ENCODE results near the gene EPB41L2.

The EPB41L2 gene

GRCh38 chr6:130937942-130938604, 125.0 kb downstream of the EPB41L2 start:
- Histone ChIP-seq H3K4me1 (ENCODE audit: control insufficient read depth, insufficient read depth, low read length, poor library complexity, severe bottlenecking) (no peaks in the 10 kb centered on the region), H3K9me3 (ENCODE audit: control insufficient read depth, low read length) (no peaks in the 10 kb centered on the region), H3K36me3 (ENCODE audit: control insufficient read depth, insufficient read depth, low read length) (no peaks in the 10 kb centered on the region), H3K27me3 (replicated peaks; ENCODE audit: control insufficient read depth, insufficient read depth, low read length, poor library complexity, severe bottlenecking) (no peaks in the 10 kb centered on the region), H3K4me3 (ENCODE audit: insufficient read depth, low read depth, low read length, poor library complexity, severe bottlenecking) (no peak overlapping the region), H3K27ac (ENCODE audit: insufficient read depth, low read length, poor library complexity, severe bottlenecking) (no peak overlapping the region)
- no peak for DNase-seq

- Histone ChIP-seq H3K4me3 (ENCODE audit: insufficient read depth, low read depth, low read length, poor library complexity, severe bottlenecking) (no peak overlapping the region), H3K36me3 (ENCODE audit: control insufficient read depth, insufficient read depth, low read length) (no peaks in the 10 kb centered on the region), H3K27ac (ENCODE audit: insufficient read depth, low read length, poor library complexity, severe bottlenecking) (no peak overlapping the region), H3K27me3 (replicated peaks; ENCODE audit: control insufficient read depth, insufficient read depth, low read length, poor library complexity, severe bottlenecking) (no peaks in the 10 kb centered on the region), H3K9me3 (ENCODE audit: control insufficient read depth, low read length) (no peaks in the 10 kb centered on the region), H3K4me1 (ENCODE audit: control insufficient read depth, insufficient read depth, low read length, poor library complexity, severe bottlenecking) (no peaks in the 10 kb centered on the region)
- DNase-seq, result no peak
Measured at GRCh38 chr6:130936933-130937332, 126.1 kb downstream of the EPB41L2 start.

DNA sequence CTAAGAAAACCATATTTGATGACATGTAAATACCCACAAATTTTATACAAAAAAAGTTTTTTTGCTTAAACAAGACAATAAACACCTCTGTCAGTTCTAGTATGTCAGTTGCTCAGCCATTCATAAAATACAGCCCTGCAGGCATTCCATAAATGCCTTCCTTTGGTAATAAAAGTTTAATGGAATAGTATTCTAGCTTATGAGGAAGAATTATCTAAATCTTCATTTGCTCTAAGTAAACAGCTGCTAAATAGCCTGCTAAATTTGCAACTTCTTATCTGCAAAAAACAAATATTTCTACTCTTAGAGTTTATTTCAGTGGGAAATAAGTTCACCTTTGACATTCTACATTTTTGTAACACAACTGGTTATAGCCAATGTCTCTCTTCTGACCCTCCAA, 127.1 kb downstream of the EPB41L2 start:
- Histone ChIP-seq H3K9me3 (ENCODE audit: control insufficient read depth, low read length) (no peaks in the 10 kb centered on the region), H3K4me1 (ENCODE audit: control insufficient read depth, insufficient read depth, low read length, poor library complexity, severe bottlenecking) (no peaks in the 10 kb centered on the region), H3K4me3 (ENCODE audit: insufficient read depth, low read depth, low read length, poor library complexity, severe bottlenecking) (no peak overlapping the region), H3K27ac (ENCODE audit: insufficient read depth, low read length, poor library complexity, severe bottlenecking) (no peak overlapping the region), H3K36me3 (ENCODE audit: control insufficient read depth, insufficient read depth, low read length) (no peaks in the 10 kb centered on the region), H3K27me3 (replicated peaks; ENCODE audit: control insufficient read depth, insufficient read depth, low read length, poor library complexity, severe bottlenecking) (no peaks in the 10 kb centered on the region)
- DNase-seq, result no peak

- Histone ChIP-seq H3K27ac (ENCODE audit: insufficient read depth, low read length, poor library complexity, severe bottlenecking) (no peak overlapping the region), H3K4me1 (ENCODE audit: control insufficient read depth, insufficient read depth, low read length, poor library complexity, severe bottlenecking) (no peaks in the 10 kb centered on the region), H3K4me3 (ENCODE audit: insufficient read depth, low read depth, low read length, poor library complexity, severe bottlenecking) (no peak overlapping the region), H3K9me3 (ENCODE audit: control insufficient read depth, low read length) (no peaks in the 10 kb centered on the region), H3K27me3 (replicated peaks; ENCODE audit: control insufficient read depth, insufficient read depth, low read length, poor library complexity, severe bottlenecking) (no peaks in the 10 kb centered on the region), H3K36me3 (ENCODE audit: control insufficient read depth, insufficient read depth, low read length) (no peaks in the 10 kb centered on the region)
- DNase-seq, result no peak
Measured at GRCh38 chr6:130934848-130935585, 128.0 kb downstream of the EPB41L2 start.

- no peak for DNase-seq
- H3K9me3 ChIP-seq (ENCODE audit: control insufficient read depth, low read length), result no peaks in the 10 kb centered on the region
- H3K27ac ChIP-seq (ENCODE audit: insufficient read depth, low read length, poor library complexity, severe bottlenecking), result no peak overlapping the region
- H3K4me1 ChIP-seq (ENCODE audit: control insufficient read depth, insufficient read depth, low read length, poor library complexity, severe bottlenecking), result no peaks in the 10 kb centered on the region
- no peak overlapping the region for H3K4me3 ChIP-seq (ENCODE audit: insufficient read depth, low read depth, low read length, poor library complexity, severe bottlenecking)
- H3K27me3 ChIP-seq (replicated peaks; ENCODE audit: control insufficient read depth, insufficient read depth, low read length, poor library complexity, severe bottlenecking), result no peaks in the 10 kb centered on the region
- no peaks in the 10 kb centered on the region for H3K36me3 ChIP-seq (ENCODE audit: control insufficient read depth, insufficient read depth, low read length)
Measured at GRCh38 chr6:130933712-130934200, 129.3 kb downstream of the EPB41L2 start.

- Histone ChIP-seq H3K4me3 (ENCODE audit: insufficient read depth, low read depth, low read length, poor library complexity, severe bottlenecking) (no peak overlapping the region), H3K27ac (ENCODE audit: insufficient read depth, low read length, poor library complexity, severe bottlenecking) (no peak overlapping the region), H3K36me3 (ENCODE audit: control insufficient read depth, insufficient read depth, low read length) (no peaks in the 10 kb centered on the region), H3K27me3 (replicated peaks; ENCODE audit: control insufficient read depth, insufficient read depth, low read length, poor library complexity, severe bottlenecking) (no peaks in the 10 kb centered on the region), H3K9me3 (ENCODE audit: control insufficient read depth, low read length) (no peaks in the 10 kb centered on the region), H3K4me1 (ENCODE audit: control insufficient read depth, insufficient read depth, low read length, poor library complexity, severe bottlenecking) (no peaks in the 10 kb centered on the region)
- no peak for DNase-seq
Measured at GRCh38 chr6:130932921-130933320, 130.1 kb downstream of the EPB41L2 start.

GRCh38 chr6:130932438-130932837, 130.6 kb downstream of the EPB41L2 start:
- no peak overlapping the region for H3K27ac ChIP-seq (ENCODE audit: insufficient read depth, low read length, poor library complexity, severe bottlenecking)

DNA sequence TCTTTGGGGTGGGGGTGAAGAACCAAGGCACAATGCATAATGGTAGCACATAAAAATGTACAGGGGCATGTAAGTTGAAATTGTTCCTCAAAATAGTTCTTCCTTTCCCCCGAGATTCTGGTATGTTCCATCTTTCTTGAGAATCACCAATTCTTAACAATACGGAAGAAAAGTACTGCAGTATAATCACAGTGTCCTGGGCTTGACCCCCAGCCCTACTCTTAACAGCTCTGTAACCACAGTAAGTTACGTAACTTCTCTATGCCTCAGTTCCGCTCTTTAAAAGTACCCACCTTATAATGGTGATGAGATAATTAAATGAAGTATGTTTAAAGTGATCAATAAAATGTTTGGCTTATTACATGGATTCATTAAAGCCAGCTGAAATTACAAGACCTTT, 131.4 kb downstream of the EPB41L2 start:
- DNase-seq, result no peak
- Histone ChIP-seq H3K4me1 (ENCODE audit: control insufficient read depth, insufficient read depth, low read length, poor library complexity, severe bottlenecking) (no peaks in the 10 kb centered on the region), H3K27me3 (replicated peaks; ENCODE audit: control insufficient read depth, insufficient read depth, low read length, poor library complexity, severe bottlenecking) (no peaks in the 10 kb centered on the region), H3K4me3 (ENCODE audit: insufficient read depth, low read depth, low read length, poor library complexity, severe bottlenecking) (no peak overlapping the region), H3K36me3 (ENCODE audit: control insufficient read depth, insufficient read depth, low read length) (no peaks in the 10 kb centered on the region), H3K27ac (ENCODE audit: insufficient read depth, low read length, poor library complexity, severe bottlenecking) (no peak overlapping the region), H3K9me3 (ENCODE audit: control insufficient read depth, low read length) (no peaks in the 10 kb centered on the region)

More at GRCh38 chr6:130932438-130932837, 130.6 kb downstream of the EPB41L2 start:
- Histone ChIP-seq H3K9me3 (ENCODE audit: control insufficient read depth, low read length) (no peaks in the 10 kb centered on the region), H3K4me3 (ENCODE audit: insufficient read depth, low read depth, low read length, poor library complexity, severe bottlenecking) (no peak overlapping the region), H3K27me3 (replicated peaks; ENCODE audit: control insufficient read depth, insufficient read depth, low read length, poor library complexity, severe bottlenecking) (no peaks in the 10 kb centered on the region), H3K36me3 (ENCODE audit: control insufficient read depth, insufficient read depth, low read length) (no peaks in the 10 kb centered on the region), H3K4me1 (ENCODE audit: control insufficient read depth, insufficient read depth, low read length, poor library complexity, severe bottlenecking) (no peaks in the 10 kb centered on the region)
- no peak for DNase-seq

DNA sequence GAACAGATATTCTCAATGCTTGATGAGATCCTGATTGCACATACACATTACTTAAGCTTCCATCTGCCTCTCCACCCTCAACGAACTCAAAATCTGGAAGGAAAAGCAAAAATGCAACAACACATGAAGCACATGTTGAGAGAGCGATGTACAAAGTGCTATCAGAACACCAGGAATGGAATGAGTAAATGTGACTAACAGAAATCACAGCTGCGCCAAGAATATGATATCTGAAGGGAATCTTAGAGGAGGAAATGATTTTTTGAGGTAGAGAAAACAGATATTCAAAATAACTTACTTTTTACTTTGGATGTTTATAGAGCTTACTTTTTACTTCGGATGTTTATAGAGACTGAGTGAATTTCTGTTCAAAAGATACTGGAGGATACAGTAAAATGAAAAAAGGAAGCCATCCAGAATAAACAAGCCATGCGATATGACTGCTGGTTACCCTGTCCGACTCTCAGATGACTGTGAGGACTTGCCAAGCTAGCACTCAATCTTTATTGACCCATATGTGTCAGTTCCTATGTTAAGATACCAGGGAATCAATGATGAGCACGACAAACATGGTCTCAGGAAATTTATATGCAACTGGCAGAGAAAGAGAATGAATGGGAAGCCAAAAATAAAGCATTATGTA, 133.9 kb downstream of the EPB41L2 start:
- H3K9me3 ChIP-seq (ENCODE audit: control insufficient read depth, low read length), result no peaks in the 10 kb centered on the region
- no peak for DNase-seq
- H3K4me1 ChIP-seq (ENCODE audit: control insufficient read depth, insufficient read depth, low read length, poor library complexity, severe bottlenecking), result no peaks in the 10 kb centered on the region
- no peak overlapping the region for H3K27ac ChIP-seq (ENCODE audit: insufficient read depth, low read length, poor library complexity, severe bottlenecking)
- H3K36me3 ChIP-seq (ENCODE audit: control insufficient read depth, insufficient read depth, low read length), result no peaks in the 10 kb centered on the region
- H3K4me3 ChIP-seq (ENCODE audit: insufficient read depth, low read depth, low read length, poor library complexity, severe bottlenecking), result no peak overlapping the region
- no peaks in the 10 kb centered on the region for H3K27me3 ChIP-seq (replicated peaks; ENCODE audit: control insufficient read depth, insufficient read depth, low read length, poor library complexity, severe bottlenecking)

Measured in effector memory CD4-positive, alpha-beta T cell (primary cell).